K562 (cell line): ENCODE data around the gene TSPAN12.

Source experiments
- NFYB ChIP-seq: IDR thresholded peaks from 2 replicates; pipeline ENCODE4 v1.6.1; 2011; ENCODE audit warnings: mild to moderate bottlenecking, moderate library complexity; ENCODE audit not compliant: insufficient read length; ENCODE audit errors: extremely low read depth
- STAG1 ChIP-seq: sonication (generic); formaldehyde crosslinking; IDR thresholded peaks from 2 replicates; pipeline ENCODE4 v1.5.0; 2020; ENCODE audit warnings: missing genetic modification reagents, borderline replicate concordance
- ZBTB26 ChIP-seq: fragments of 450-650 bp; formaldehyde crosslinking; IDR thresholded peaks from 2 replicates; pipeline ENCODE4 v1.4.0; 2022; ENCODE audit warnings: missing genetic modification characterization
- ZBTB33 ChIP-seq: sonication (generic); formaldehyde crosslinking; IDR thresholded peaks from 2 replicates; pipeline ENCODE4 v1.8.1; 2023; ENCODE audit warnings: mild to moderate bottlenecking, missing genetic modification reagents
- TF ChIP-seq, protein P1 (sequence below), 3 experiments: IDR thresholded peaks in 2 of 3; conservative IDR thresholded peaks in 1 of 3; 2 replicates each; pipeline ENCODE4 v1.5.1; 2011 to 2012; ENCODE audit warnings: low read length in 3 of 3, mild to moderate bottlenecking in 3 of 3, control low read depth in 2 of 3, improper control_type of control experiment in 1 of 3, inconsistent platforms in 1 of 3, low read depth in 1 of 3, mixed read lengths in 1 of 3, moderate library complexity in 1 of 3; ENCODE audit not compliant: insufficient read depth in 2 of 3
- TF ChIP-seq, protein P2 (sequence below): sonication (generic); formaldehyde crosslinking; IDR thresholded peaks from 2 replicates; pipeline ENCODE4 v1.9.0; 2022; ENCODE audit warnings: mild to moderate bottlenecking, missing genetic modification reagents

DNA sequence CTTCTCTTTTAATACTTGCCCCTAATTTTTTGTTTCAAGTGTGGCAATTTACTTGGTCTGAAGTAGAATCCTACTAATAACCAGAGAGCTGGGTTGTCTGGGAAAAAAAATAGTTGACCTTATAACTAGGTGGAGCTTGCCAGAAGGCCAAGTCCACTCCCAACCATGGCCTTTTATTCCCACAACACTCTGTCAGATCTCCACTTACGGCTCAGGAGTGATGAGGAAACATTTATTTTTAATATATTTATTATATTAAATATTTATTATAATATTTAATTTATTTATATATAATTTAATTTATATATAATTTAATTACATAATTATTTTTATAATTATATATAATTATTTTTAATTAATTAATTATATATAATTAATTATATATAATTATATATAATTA, 58.8 kb downstream of the TSPAN12 start:
- TF ChIP-seq NFYB: no peak
- no peak for TF ChIP-seq STAG1 (CRISPR knock-in tag)
- TF ChIP-seq, protein P1, sequence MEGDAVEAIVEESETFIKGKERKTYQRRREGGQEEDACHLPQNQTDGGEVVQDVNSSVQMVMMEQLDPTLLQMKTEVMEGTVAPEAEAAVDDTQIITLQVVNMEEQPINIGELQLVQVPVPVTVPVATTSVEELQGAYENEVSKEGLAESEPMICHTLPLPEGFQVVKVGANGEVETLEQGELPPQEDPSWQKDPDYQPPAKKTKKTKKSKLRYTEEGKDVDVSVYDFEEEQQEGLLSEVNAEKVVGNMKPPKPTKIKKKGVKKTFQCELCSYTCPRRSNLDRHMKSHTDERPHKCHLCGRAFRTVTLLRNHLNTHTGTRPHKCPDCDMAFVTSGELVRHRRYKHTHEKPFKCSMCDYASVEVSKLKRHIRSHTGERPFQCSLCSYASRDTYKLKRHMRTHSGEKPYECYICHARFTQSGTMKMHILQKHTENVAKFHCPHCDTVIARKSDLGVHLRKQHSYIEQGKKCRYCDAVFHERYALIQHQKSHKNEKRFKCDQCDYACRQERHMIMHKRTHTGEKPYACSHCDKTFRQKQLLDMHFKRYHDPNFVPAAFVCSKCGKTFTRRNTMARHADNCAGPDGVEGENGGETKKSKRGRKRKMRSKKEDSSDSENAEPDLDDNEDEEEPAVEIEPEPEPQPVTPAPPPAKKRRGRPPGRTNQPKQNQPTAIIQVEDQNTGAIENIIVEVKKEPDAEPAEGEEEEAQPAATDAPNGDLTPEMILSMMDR (IDR thresholded peaks at IDR 0.05 in 2 of 3, conservative IDR thresholded peaks at IDR 0.05 in 1 of 3; ENCODE audit: insufficient read depth in 2 of 3, low read depth in 1 of 3, low read length in 3 of 3): no peak
- TF ChIP-seq, protein P2, sequence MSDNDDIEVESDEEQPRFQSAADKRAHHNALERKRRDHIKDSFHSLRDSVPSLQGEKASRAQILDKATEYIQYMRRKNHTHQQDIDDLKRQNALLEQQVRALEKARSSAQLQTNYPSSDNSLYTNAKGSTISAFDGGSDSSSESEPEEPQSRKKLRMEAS: no peak
- no peak for TF ChIP-seq ZBTB33 (CRISPR knock-in tag)
- TF ChIP-seq ZBTB26 (CRISPR knock-in tag): no peak
